ENCODE measurements around the gene ACAP2.

GRCh38 chr3:195249858-195250464 lies 192.9 kb downstream of the ACAP2 start:
- TF ChIP-seq CTCF (IDR thresholded peaks at IDR 0.05) (no peak), REST (IDR thresholded peaks at IDR 0.05; ENCODE audit: insufficient read depth in 1 of 2, low read depth in 2 of 2, low read length in 1 of 2) (no peak), TCF7L2 (IDR thresholded peaks at IDR 0.05; ENCODE audit: low read depth, low read length) (no peak)
